Right cardiac atrium (tissue), 5 donors: ENCODE data around the gene ACP3. TPM values are rescaled to one million over a fixed set of nuclear protein-coding genes. Genes with fewer than 3 reads are reported as not detected.
A peak's percentile ranks its signal among the peaks of the same experiment; 100 is the strongest.

Source experiments
- ATAC-seq, 2 donors: fragments of 200-7000 bp; cut with Tn5 transposase; one replicate each; pipeline versions ENCODE4 v1.8.0 to v1.9.1; 2020; ENCODE audit warnings: moderate library complexity in 2 of 2, mild to moderate bottlenecking in 1 of 2
- DNase-seq, 3 donors: peaks; one replicate each; pipeline ENCODE4 v3.0.0-alpha.2; 2020
- H3K27ac ChIP-seq: one replicate; pipeline ENCODE4 v1.5.1; 2013; ENCODE audit warnings: mild to moderate bottlenecking, low read length, control low read depth, moderate library complexity
- H3K27me3 ChIP-seq: one replicate; pipeline ENCODE4 v1.6.1; 2013; ENCODE audit not compliant: control insufficient read depth, insufficient read depth
- H3K4me1 ChIP-seq: one replicate; pipeline ENCODE4 v1.6.1; 2013; ENCODE audit warnings: low read length; ENCODE audit not compliant: control insufficient read depth, insufficient read depth
- H3K4me3 ChIP-seq: one replicate; pipeline ENCODE4 v1.5.1; 2013; ENCODE audit warnings: low read length, control low read depth
- H3K9me3 ChIP-seq: one replicate; pipeline ENCODE4 v1.6.1; 2013; ENCODE audit warnings: low read length; ENCODE audit not compliant: control insufficient read depth
- WGBS: extraction: QIAGEN DNeasy Blood & Tissue Kit; methylation state at CpG from one replicate; pipeline ENCODE4 v1.1.7; 2013; 5-methylcytosine and 5-hydroxymethylcytosine counted together
- intact Hi-C, 4 donors: fragments of 100-400 bp; cut with DNase I; formaldehyde crosslinking; loops; one replicate each; pipeline versions ENCODE4 v1.11.0 to v1.14.0; 2022 to 2023
- polyA plus RNA-seq: library from polyadenylated mRNA; stranded (reverse); fragments of 200-250 nt; gene quantifications from one replicate; pipeline ENCODE4 v1.2.3, GENCODE V29; 2013
- total RNA-seq, 4 donors: library from RNA; stranded (reverse); fragmentation: NEBNext Ultra II Directional; extraction: Animal tissue kit (Norgen Biotek cat#: 25700); gene quantifications; one replicate each; pipeline ENCODE4 v1.2.1, GENCODE V29; 2021
- donor health status: healthy with polysubstance abuse.
- donor health status: DM: no; HTN: yes; CAD: no.
- donor health status: DM: no; HTN: no; CAD: no.
- donor health status: DM: no; HTN: yes; CAD: no; lungs with severe emphysema.
- donor health status: DM: yes; HTN: yes; CAD: no.

Gene ACP3
- total and polyA plus RNA-seq, 5 donors: 0.41 to 2.3 (median 1.2) TPM

GRCh38 chr3:132318451-132318850, 1.2 kb downstream of the ACP3 start:
- intact Hi-C loops: no loop called here

GRCh38 chr3:132321304-132321703, 4.1 kb downstream of the ACP3 start:
- Histone ChIP-seq H3K27ac (no peak overlapping the region), H3K27me3 (no peaks in the 10 kb centered on the region), H3K4me3 (no peak overlapping the region), H3K4me1 (no peaks in the 10 kb centered on the region), H3K9me3 (no peaks in the 10 kb centered on the region)
- intact Hi-C loops: no loop called here
- DNase-seq (no peak), ATAC-seq (no peak)
- 52% methylated on average over 3 of the region's 3 CpGs for WGBS

More at GRCh38 chr3:132318451-132318850, 1.2 kb downstream of the ACP3 start:
- Histone ChIP-seq H3K4me1 (no peaks in the 10 kb centered on the region), H3K4me3 (no peak overlapping the region), H3K9me3 (no peaks in the 10 kb centered on the region), H3K27ac (no peak overlapping the region), H3K27me3 (no peaks in the 10 kb centered on the region)
- DNase-seq (no peak), ATAC-seq (no peak)
- WGBS: 20% methylated on average over 1 of the region's 1 CpG

GRCh38 chr3:132325103-132325606, 7.9 kb downstream of the ACP3 start:
- intact Hi-C loops: no loop called here
- WGBS: 64% methylated on average over 4 of the region's 4 CpGs
- Histone ChIP-seq H3K27ac (no peak overlapping the region), H3K27me3 (no peaks in the 10 kb centered on the region), H3K4me3 (no peak overlapping the region), H3K9me3 (no peaks in the 10 kb centered on the region), H3K4me1 (no peaks in the 10 kb centered on the region)
- DNase-seq: peak in 1 of 3 donors; percentile 47
- peak in 1 of 2 donors; percentile 38 for ATAC-seq

GRCh38 chr3:132325634-132326033, 8.4 kb downstream of the ACP3 start:
- ATAC-seq (no peak), DNase-seq (no peak)
- no peaks in the 10 kb centered on the region for H3K4me1 ChIP-seq
- WGBS: 69% methylated on average over 2 of the region's 2 CpGs
- H3K27me3 ChIP-seq: no peaks in the 10 kb centered on the region
- H3K4me3 ChIP-seq: no peak overlapping the region
- H3K9me3 ChIP-seq: no peaks in the 10 kb centered on the region
- intact Hi-C loops: no loop called here
- no peak overlapping the region for H3K27ac ChIP-seq

GRCh38 chr3:132326251-132326650, 9.0 kb downstream of the ACP3 start:
- Histone ChIP-seq H3K4me1 (no peaks in the 10 kb centered on the region), H3K9me3 (no peaks in the 10 kb centered on the region), H3K4me3 (no peak overlapping the region), H3K27me3 (no peaks in the 10 kb centered on the region), H3K27ac (no peak overlapping the region)
- 90% methylated on average over 2 of the region's 2 CpGs for WGBS
- ATAC-seq (no peak), DNase-seq (no peak)
- intact Hi-C loops: no loop called here

- ATAC-seq: no peak
- 67% methylated on average over 6 of the region's 6 CpGs for WGBS
- intact Hi-C loops: no loop called here
- Histone ChIP-seq H3K27me3 (no peaks in the 10 kb centered on the region), H3K4me1 (no peaks in the 10 kb centered on the region), H3K4me3 (no peak overlapping the region), H3K9me3 (no peaks in the 10 kb centered on the region), H3K27ac (no peak overlapping the region)
- DNase-seq: no peak
These were observed 14.9 kb downstream of the ACP3 start for GRCh38 chr3:132332082-132332481.

- 29% methylated on average over 1 of the region's 1 CpG for WGBS
- H3K4me1 ChIP-seq: no peaks in the 10 kb centered on the region
- H3K4me3 ChIP-seq: no peak overlapping the region
- H3K27me3 ChIP-seq: no peaks in the 10 kb centered on the region
- intact Hi-C loops: no loop called here
- DNase-seq: no peak
- no peak overlapping the region for H3K27ac ChIP-seq
- ATAC-seq: no peak
- no peaks in the 10 kb centered on the region for H3K9me3 ChIP-seq
These were observed 15.3 kb downstream of the ACP3 start for GRCh38 chr3:132332508-132332907.

- intact Hi-C loops: loop anchor here in 3 of 4 donors (2.0 to 5.0 kb wide), 3 partner anchors 84 to 89 kb away; no protein-coding TSS in a partner anchor
- Histone ChIP-seq H3K4me1 (no peaks in the 10 kb centered on the region), H3K9me3 (no peaks in the 10 kb centered on the region), H3K27me3 (no peaks in the 10 kb centered on the region), H3K27ac (no peak overlapping the region), H3K4me3 (no peak overlapping the region)
- no peak for ATAC-seq
- no peak for DNase-seq
- 81% methylated on average over 2 of the region's 2 CpGs for WGBS
These were observed 24.5 kb downstream of the ACP3 start for GRCh38 chr3:132341746-132342145.

- H3K9me3 ChIP-seq: no peaks in the 10 kb centered on the region
- peak; percentile 65 to 81 for ATAC-seq
- no peaks in the 10 kb centered on the region for H3K4me1 ChIP-seq
- no peaks in the 10 kb centered on the region for H3K27me3 ChIP-seq
- WGBS: 48% methylated on average over 5 of the region's 5 CpGs
- intact Hi-C loops: loop anchor here in 3 of 4 donors (2.0 to 5.0 kb wide), 3 partner anchors 85 to 90 kb away; no protein-coding TSS in a partner anchor
- peak in 1 of 3 donors; percentile 34 for DNase-seq
- no peak overlapping the region for H3K4me3 ChIP-seq
- H3K27ac ChIP-seq: no peak overlapping the region
These were observed 25.0 kb downstream of the ACP3 start for GRCh38 chr3:132342183-132342582.

- Histone ChIP-seq H3K9me3 (no peaks in the 10 kb centered on the region), H3K4me1 (no peaks in the 10 kb centered on the region), H3K4me3 (peak overlapping the region; percentile 32), H3K27me3 (no peaks in the 10 kb centered on the region), H3K27ac (no peak overlapping the region)
- 69% methylated on average over 2 of the region's 2 CpGs for WGBS
- DNase-seq (no peak), ATAC-seq (no peak)
- intact Hi-C loops: loop anchor here in 3 of 4 donors (2.0 to 5.0 kb wide), 3 partner anchors 85 to 90 kb away; no protein-coding TSS in a partner anchor
These were observed 25.4 kb downstream of the ACP3 start for GRCh38 chr3:132342610-132343009.

GRCh38 chr3:132343018-132343612, 25.9 kb downstream of the ACP3 start:
- Histone ChIP-seq H3K4me1 (no peaks in the 10 kb centered on the region), H3K4me3 (peak overlapping the region; percentile 32), H3K9me3 (no peaks in the 10 kb centered on the region), H3K27ac (no peak overlapping the region), H3K27me3 (no peaks in the 10 kb centered on the region)
- intact Hi-C loops: loop anchor here in 3 of 4 donors (2.0 to 5.0 kb wide), 3 partner anchors 86 to 91 kb away; no protein-coding TSS in a partner anchor
- no peak for DNase-seq
- under 1% methylated on average over 6 of the region's 6 CpGs for WGBS
- ATAC-seq: peak; percentile 74 to 77
